Measurements from ENCODE around the gene SLC2A6. TPM values are rescaled to one million over a fixed set of nuclear protein-coding genes. Genes with fewer than 3 reads are reported as not detected.
A peak's percentile ranks its signal among the peaks of the same experiment; 100 is the strongest.

The SLC2A6 gene
- polyA plus RNA-seq, 1 donor (not counting 4 experiments of a cell fraction or from before 2014, with no cell fraction given) = 15.9 TPM

GRCh38 chr9:133463864-133464615, 14.9 kb downstream of the SLC2A6 start:
- Histone ChIP-seq H3K4me1 (ENCODE audit: control insufficient read depth, extremely low read depth, insufficient read depth, low read length) (peaks cover 4% of the 10 kb centered on the region), H3K36me3 (ENCODE audit: control insufficient read depth in 2 of 2, extremely low read depth in 1 of 2, insufficient read depth in 2 of 2, low read length in 2 of 2) (peaks cover 0 to 3% of the 10 kb centered on the region in 2 experiments), H3K9ac (ENCODE audit: control insufficient read depth, extremely low read depth, insufficient read depth, low read length) (no peak overlapping the region), H3K9me3 (ENCODE audit: control insufficient read depth, low read depth, low read length) (no peaks in the 10 kb centered on the region), H3K4me2 (ENCODE audit: control insufficient read depth, extremely low read depth, insufficient read depth, low read depth, low read length) (no peak overlapping the region), H2AFZ (ENCODE audit: control insufficient read depth, low read length) (no peak overlapping the region), H3K9me1 (ENCODE audit: control insufficient read depth, extremely low read depth, insufficient read depth, low read length) (peaks cover 4% of the 10 kb centered on the region), H4K20me1 (ENCODE audit: control insufficient read depth, extremely low read depth, insufficient read depth, low read length) (no peaks in the 10 kb centered on the region), H3K79me2 (ENCODE audit: control insufficient read depth, insufficient read depth, low read length) (no peaks in the 10 kb centered on the region), H3K4me3 (ENCODE audit: control insufficient read depth in 2 of 3, extremely low read depth in 1 of 3, insufficient read depth in 2 of 3, low read depth in 1 of 3, low read length in 3 of 3) (no peak overlapping the region), H3K27ac (ENCODE audit: control insufficient read depth, insufficient read depth, low read length) (no peak overlapping the region), H3K27me3 (ENCODE audit: control insufficient read depth, extremely low read depth, insufficient read depth, low read length) (no peaks in the 10 kb centered on the region)
- TF ChIP-seq, protein P1, sequence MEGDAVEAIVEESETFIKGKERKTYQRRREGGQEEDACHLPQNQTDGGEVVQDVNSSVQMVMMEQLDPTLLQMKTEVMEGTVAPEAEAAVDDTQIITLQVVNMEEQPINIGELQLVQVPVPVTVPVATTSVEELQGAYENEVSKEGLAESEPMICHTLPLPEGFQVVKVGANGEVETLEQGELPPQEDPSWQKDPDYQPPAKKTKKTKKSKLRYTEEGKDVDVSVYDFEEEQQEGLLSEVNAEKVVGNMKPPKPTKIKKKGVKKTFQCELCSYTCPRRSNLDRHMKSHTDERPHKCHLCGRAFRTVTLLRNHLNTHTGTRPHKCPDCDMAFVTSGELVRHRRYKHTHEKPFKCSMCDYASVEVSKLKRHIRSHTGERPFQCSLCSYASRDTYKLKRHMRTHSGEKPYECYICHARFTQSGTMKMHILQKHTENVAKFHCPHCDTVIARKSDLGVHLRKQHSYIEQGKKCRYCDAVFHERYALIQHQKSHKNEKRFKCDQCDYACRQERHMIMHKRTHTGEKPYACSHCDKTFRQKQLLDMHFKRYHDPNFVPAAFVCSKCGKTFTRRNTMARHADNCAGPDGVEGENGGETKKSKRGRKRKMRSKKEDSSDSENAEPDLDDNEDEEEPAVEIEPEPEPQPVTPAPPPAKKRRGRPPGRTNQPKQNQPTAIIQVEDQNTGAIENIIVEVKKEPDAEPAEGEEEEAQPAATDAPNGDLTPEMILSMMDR (optimal IDR thresholded peaks at IDR 0.05 in 1 of 3, IDR thresholded peaks at IDR 0.05 in 1 of 3, conservative IDR thresholded peaks at IDR 0.05 in 1 of 3; ENCODE audit: extremely low read depth in 1 of 3, insufficient read depth in 2 of 3, low read length in 3 of 3) = no peak
- no peak for TF ChIP-seq EZH2 (IDR thresholded peaks at IDR 0.05; ENCODE audit: low read length)
- FAIRE-seq (no peak), DNase-seq (ENCODE audit: low read depth, low spot score) (no peak)
- dilution Hi-C loops (cut with MboI; ENCODE audit: extremely low pct_ligation_motif_present, low sequenced_read_pairs) = no loop called here

GRCh38 chr9:133463234-133463863, 15.6 kb downstream of the SLC2A6 start:
- peaks cover 5% of the 10 kb centered on the region for H3K4me1 ChIP-seq (ENCODE audit: control insufficient read depth, extremely low read depth, insufficient read depth, low read length)
- H3K27me3 ChIP-seq (ENCODE audit: control insufficient read depth, extremely low read depth, insufficient read depth, low read length) = no peaks in the 10 kb centered on the region
- DNase-seq (ENCODE audit: low read depth, low spot score) (no peak), FAIRE-seq (no peak)
- H3K9me1 ChIP-seq (ENCODE audit: control insufficient read depth, extremely low read depth, insufficient read depth, low read length) = peaks cover 4% of the 10 kb centered on the region
- no peak overlapping the region for H3K4me2 ChIP-seq (ENCODE audit: control insufficient read depth, extremely low read depth, insufficient read depth, low read depth, low read length)
- H3K9me3 ChIP-seq (ENCODE audit: control insufficient read depth, low read depth, low read length) = no peaks in the 10 kb centered on the region
- dilution Hi-C loops (cut with MboI; ENCODE audit: extremely low pct_ligation_motif_present, low sequenced_read_pairs) = no loop called here
- no peak overlapping the region for H2AFZ ChIP-seq (ENCODE audit: control insufficient read depth, low read length)
- no peak overlapping the region for H3K27ac ChIP-seq (ENCODE audit: control insufficient read depth, insufficient read depth, low read length)
- H3K79me2 ChIP-seq (ENCODE audit: control insufficient read depth, insufficient read depth, low read length) = no peaks in the 10 kb centered on the region
- no peak overlapping the region for H3K4me3 ChIP-seq (ENCODE audit: control insufficient read depth in 2 of 3, extremely low read depth in 1 of 3, insufficient read depth in 2 of 3, low read depth in 1 of 3, low read length in 3 of 3)
- H3K36me3 ChIP-seq (ENCODE audit: control insufficient read depth in 2 of 2, extremely low read depth in 1 of 2, insufficient read depth in 2 of 2, low read length in 2 of 2) = peaks cover 0 to 3% of the 10 kb centered on the region in 2 experiments
- TF ChIP-seq, protein P1 (optimal IDR thresholded peaks at IDR 0.05 in 1 of 3, IDR thresholded peaks at IDR 0.05 in 1 of 3, conservative IDR thresholded peaks at IDR 0.05 in 1 of 3; ENCODE audit: extremely low read depth in 1 of 3, insufficient read depth in 2 of 3, low read length in 3 of 3) = peak; percentile 52 to 65 (median 56)
- TF ChIP-seq EZH2 (IDR thresholded peaks at IDR 0.05; ENCODE audit: low read length) = no peak
- no peaks in the 10 kb centered on the region for H4K20me1 ChIP-seq (ENCODE audit: control insufficient read depth, extremely low read depth, insufficient read depth, low read length)
- H3K9ac ChIP-seq (ENCODE audit: control insufficient read depth, extremely low read depth, insufficient read depth, low read length) = no peak overlapping the region

Data from keratinocyte (primary cell).